ENCODE results near the gene CACNA1E.

- TF ChIP-seq CTCF (conservative IDR thresholded peaks at IDR 0.05; ENCODE audit: low read length) (no peak), EZH2phosphoT487 (IDR thresholded peaks at IDR 0.05; ENCODE audit: borderline replicate concordance, low read depth, low read length) (no peak)
Measured at GRCh38 chr1:181601186-181601950, 118.1 kb downstream of the CACNA1E start.

Data from OCI-LY7 (cell line).